ENCODE measurements around the gene SUCNR1. TPM values are rescaled to one million over a fixed set of nuclear protein-coding genes. Genes with fewer than 3 reads are reported as not detected.

SUCNR1 gene
- total and polyA plus RNA-seq, 8 donors: 0.12 to 0.92 (median 0.58) TPM; not detected in 5

GRCh38 chr3:151899996-151900395 is 26.6 kb downstream of the SUCNR1 start:
- no peak overlapping the region for H3K4me3 ChIP-seq
- intact Hi-C loops (cut with DNase I; ENCODE audit: low total_unique reads): no loop called here
- no peak for DNase-seq
- no peaks in the 10 kb centered on the region for H3K27me3 ChIP-seq
- H3K4me1 ChIP-seq: peaks cover 0 to 40% (median 17%) of the 10 kb centered on the region in 4 donors
- H3K27ac ChIP-seq: no peak overlapping the region
- no peaks in the 10 kb centered on the region for H3K9me3 ChIP-seq
- no peak for TF ChIP-seq POLR2A (IDR thresholded peaks at IDR 0.05)
- TF ChIP-seq POLR2AphosphoS5 (IDR thresholded peaks at IDR 0.05): no peak
- TF ChIP-seq CTCF (IDR thresholded peaks at IDR 0.05): no peak
- TF ChIP-seq EP300 (IDR thresholded peaks at IDR 0.05): no peak
- H3K36me3 ChIP-seq: no peaks in the 10 kb centered on the region

- no peak overlapping the region for H3K4me3 ChIP-seq
- no peak overlapping the region for H3K27ac ChIP-seq
- H3K27me3 ChIP-seq: no peaks in the 10 kb centered on the region
- no peaks in the 10 kb centered on the region for H3K36me3 ChIP-seq
- no peak for DNase-seq
- intact Hi-C loops (cut with DNase I; ENCODE audit: low total_unique reads): no loop called here
- TF ChIP-seq EP300 (IDR thresholded peaks at IDR 0.05): no peak
- WGBS, 5 donors: 41 to 76% (median 66%) methylated on average over 2 of the region's 2 CpGs
- H3K4me1 ChIP-seq: peaks cover 0 to 40% (median 17%) of the 10 kb centered on the region in 4 donors
- no peaks in the 10 kb centered on the region for H3K9me3 ChIP-seq
These were observed 27.0 kb downstream of the SUCNR1 start for GRCh38 chr3:151900460-151900859.

- DNase-seq: no peak
- TF ChIP-seq POLR2A (IDR thresholded peaks at IDR 0.05) (no peak), EP300 (IDR thresholded peaks at IDR 0.05) (no peak), POLR2AphosphoS5 (IDR thresholded peaks at IDR 0.05) (no peak), CTCF (IDR thresholded peaks at IDR 0.05) (no peak)
- peak overlapping the region in 1 of 5 donors; percentile 3 for H3K27ac ChIP-seq
- peaks cover 0 to 40% (median 17%) of the 10 kb centered on the region in 4 donors for H3K4me1 ChIP-seq
- no peaks in the 10 kb centered on the region for H3K27me3 ChIP-seq
- 21 to 65% (median 45%) methylated on average over 1 of the region's 1 CpG for WGBS, 5 donors
- no peaks in the 10 kb centered on the region for H3K36me3 ChIP-seq
- intact Hi-C loops (cut with DNase I; ENCODE audit: low total_unique reads): no loop called here
- no peaks in the 10 kb centered on the region for H3K9me3 ChIP-seq
- no peak overlapping the region for H3K4me3 ChIP-seq
These were observed 27.6 kb downstream of the SUCNR1 start for GRCh38 chr3:151900884-151901643.

- TF ChIP-seq CTCF (IDR thresholded peaks at IDR 0.05): no peak
- DNase-seq: peak in 1 of 2 donors; percentile 24
- Histone ChIP-seq H3K27ac (peak overlapping the region in 2 of 5 donors; percentile 3 to 9), H3K9me3 (no peaks in the 10 kb centered on the region), H3K27me3 (no peaks in the 10 kb centered on the region), H3K4me3 (no peak overlapping the region), H3K4me1 (peaks cover 0 to 40% (median 17%) of the 10 kb centered on the region in 4 donors), H3K36me3 (no peaks in the 10 kb centered on the region)
- 40 to 83% (median 65%) methylated on average over 3 of the region's 3 CpGs for WGBS, 5 donors
- intact Hi-C loops (cut with DNase I; ENCODE audit: low total_unique reads): no loop called here
These were observed 28.3 kb downstream of the SUCNR1 start for GRCh38 chr3:151901644-151902285.
